A673 (cell line): ENCODE data around the gene TYSND1. TPM values are rescaled to one million over a fixed set of nuclear protein-coding genes. Genes with fewer than 3 reads are reported as not detected.

Experiments used
- BruUV-seq: library from RNA; stranded (reverse); fragments of 400-500 nt; replicated peaks from 2 replicates; lab custom pipeline; 2021; lab: Mats Ljungman, UMichigan
- CTCF ChIA-PET: fragments of 300-600 bp; sonication (Branson Sonifier 250); formaldehyde crosslinking; loops from one replicate; lab custom pipeline; 2022; ENCODE audit warnings: antibody characterized with exemption; lab: Charles Lee
- POLR2A ChIA-PET: fragments of 300-600 bp; sonication (Branson Sonifier 250); formaldehyde crosslinking; loops from one replicate; lab custom pipeline; 2022; ENCODE audit warnings: antibody characterized with exemption; ENCODE audit not compliant: low non-redundant PET; lab: Charles Lee
- DNase-seq: peaks from one replicate; pipeline ENCODE4 v3.0.0-alpha.2; 2015; ENCODE audit warnings: low spot score
- H3K27ac ChIP-seq: fragments of 200-600 bp; sonication (generic); 2 replicates; pipeline ENCODE4 v1.5.1; 2016; ENCODE audit warnings: mixed run types, low read depth, mild to moderate bottlenecking, mixed read lengths, antibody characterized with exemption, low read length; ENCODE audit not compliant: poor library complexity, severe bottlenecking
- H3K27me3 ChIP-seq: fragments of 200-600 bp; sonication (generic); replicated peaks from 2 replicates; pipeline ENCODE4 v1.6.1; 2017; ENCODE audit warnings: mixed run types, low read depth, mild to moderate bottlenecking, mixed read lengths, antibody characterized with exemption, low read length; ENCODE audit not compliant: insufficient read depth, poor library complexity
- H3K36me3 ChIP-seq: fragments of 200-600 bp; sonication (generic); 2 replicates; pipeline ENCODE4 v1.6.1; 2016; ENCODE audit warnings: mixed run types, mild to moderate bottlenecking, mixed read lengths, antibody characterized with exemption, low read length; ENCODE audit not compliant: insufficient read depth, poor library complexity, severe bottlenecking
- H3K4me1 ChIP-seq: fragments of 200-600 bp; sonication (generic); 2 replicates; pipeline ENCODE4 v1.6.1; 2017; ENCODE audit warnings: mixed run types, mild to moderate bottlenecking, mixed read lengths, antibody characterized with exemption, low read length; ENCODE audit not compliant: insufficient read depth, poor library complexity, severe bottlenecking
- H3K4me3 ChIP-seq: fragments of 200-600 bp; sonication (generic); 2 replicates; pipeline ENCODE4 v1.5.1; 2016; ENCODE audit warnings: low read depth, mixed run types, mild to moderate bottlenecking, mixed read lengths, low read length; ENCODE audit not compliant: poor library complexity, severe bottlenecking
- H3K9me3 ChIP-seq: fragments of 200-600 bp; sonication (generic); 2 replicates; pipeline ENCODE4 v1.6.1; 2016; ENCODE audit warnings: mixed run types, low read depth, mild to moderate bottlenecking, mixed read lengths, antibody characterized with exemption, low read length; ENCODE audit not compliant: poor library complexity, severe bottlenecking
- CTCF ChIP-seq: fragments of 300-800, 200-600 bp; sonication (generic); conservative IDR thresholded peaks from 2 replicates; pipeline ENCODE4 v1.5.1; 2017; ENCODE audit warnings: low read depth, mild to moderate bottlenecking, antibody characterized with exemption, low read length, moderate library complexity, mixed read lengths
- EZH2 ChIP-seq: fragments of 200-600 bp; sonication (generic); IDR thresholded peaks from 2 replicates; pipeline ENCODE4 v1.6.1; 2017; ENCODE audit warnings: borderline replicate concordance, low read depth, mild to moderate bottlenecking, mixed read lengths, antibody characterized with exemption, low read length; ENCODE audit not compliant: poor library complexity, severe bottlenecking
- intact Hi-C: fragments of 100-400 bp; cut with micrococcal nuclease; formaldehyde crosslinking; loops from one replicate; pipeline ENCODE4 v1.10.0; 2022; ENCODE audit not compliant: unreplicated experiment
- total RNA-seq: library from RNA; stranded (reverse); gene quantifications from 2 replicates; pipeline ENCODE4 v1.2.3, GENCODE V29; 2021

Gene TYSND1
- total RNA-seq, 1 experiment from 2014 or later = 36.5 TPM

DNA sequence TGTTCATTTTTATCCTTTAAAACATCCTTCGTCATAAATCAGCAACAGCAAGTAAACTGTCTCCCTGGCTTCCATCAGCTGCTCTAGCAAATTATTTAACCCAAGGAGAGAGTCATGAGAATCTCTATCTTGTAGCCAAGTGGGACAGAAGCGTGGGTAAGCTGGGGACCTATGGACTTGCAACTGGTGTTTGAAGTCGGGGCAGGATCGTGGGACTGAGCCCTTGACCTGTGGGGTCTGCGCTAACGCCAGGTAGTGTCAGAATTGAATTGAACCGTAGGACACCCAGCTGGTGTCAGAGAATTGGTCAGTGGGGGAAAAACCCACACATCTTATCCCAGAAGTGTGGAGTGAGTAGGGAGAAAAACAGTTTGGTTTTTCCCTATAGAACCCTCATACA, 27.3 kb downstream of the TYSND1 start:
- ChIA-PET POLR2A (no interaction called here), CTCF (no interaction called here)
- Histone ChIP-seq H3K27me3 (no peaks in the 10 kb centered on the region), H3K4me3 (no peak overlapping the region), H3K4me1 (no peaks in the 10 kb centered on the region), H3K9me3 (no peaks in the 10 kb centered on the region), H3K36me3 (peaks cover 3% of the 10 kb centered on the region), H3K27ac (no peak overlapping the region)
- no peak for TF ChIP-seq CTCF
- no peak for TF ChIP-seq EZH2
- intact Hi-C loops = no loop called here
- DNase-seq = no peak
- no TSS peak for BruUV-seq

GRCh38 chr10:70118196-70118595, 28.3 kb downstream of the TYSND1 start:
- peak; percentile 30 for DNase-seq
- POLR2A ChIA-PET = no interaction called here
- Histone ChIP-seq H3K36me3 (peaks cover 3% of the 10 kb centered on the region), H3K27ac (no peak overlapping the region), H3K9me3 (no peaks in the 10 kb centered on the region), H3K4me1 (no peaks in the 10 kb centered on the region), H3K4me3 (no peak overlapping the region), H3K27me3 (no peaks in the 10 kb centered on the region)
- no TSS peak for BruUV-seq
- intact Hi-C loops = no loop called here
- TF ChIP-seq EZH2 (no peak), CTCF (no peak)
- CTCF ChIA-PET = interaction anchor here (0.7 kb wide), 1 partner anchor 64 kb away, joined by 3 read pairs; no protein-coding TSS in a partner anchor

DNA sequence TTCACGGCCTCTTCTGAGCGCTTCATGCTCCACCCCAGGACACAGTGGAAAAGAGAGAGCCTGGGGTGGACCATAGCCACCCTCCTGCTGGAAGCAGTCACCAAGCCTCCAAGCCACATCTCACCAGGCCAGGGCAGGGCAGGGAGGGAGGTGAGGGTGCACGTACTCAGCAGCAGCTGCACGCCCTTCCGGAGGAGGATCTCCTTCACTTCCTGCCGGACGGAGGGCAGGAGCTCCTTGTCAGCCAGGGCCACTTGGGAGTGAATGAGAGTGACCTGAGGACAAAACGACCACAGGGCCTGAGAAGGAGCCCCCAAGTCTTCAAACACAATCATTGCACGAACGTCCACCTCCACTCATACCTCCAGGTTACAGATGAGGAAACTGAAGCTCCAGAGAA, 28.9 kb downstream of the TYSND1 start:
- TF ChIP-seq CTCF = no peak
- TF ChIP-seq EZH2 = no peak
- CTCF ChIA-PET = interaction anchor here (0.7 kb wide), 1 partner anchor 63 kb away, joined by 3 read pairs; no protein-coding TSS in a partner anchor
- POLR2A ChIA-PET = no interaction called here
- BruUV-seq = no TSS peak
- DNase-seq = no peak
- H3K27ac ChIP-seq = no peak overlapping the region
- intact Hi-C loops = no loop called here
- H3K4me1 ChIP-seq = no peaks in the 10 kb centered on the region
- H3K27me3 ChIP-seq = no peaks in the 10 kb centered on the region
- H3K9me3 ChIP-seq = no peaks in the 10 kb centered on the region
- H3K4me3 ChIP-seq = no peak overlapping the region
- peaks cover 3% of the 10 kb centered on the region for H3K36me3 ChIP-seq
